Endodermal cell (in vitro differentiated cells): ENCODE results near the gene MFSD12. TPM values are rescaled to one million over a fixed set of nuclear protein-coding genes. Genes with fewer than 3 reads are reported as not detected.

Experiments used
- DNase-seq: peaks from one replicate; pipeline ENCODE4 v3.0.0-alpha.2; 2017
- H3K27ac ChIP-seq: 2 replicates; pipeline ENCODE4 v1.5.1; 2013; ENCODE audit warnings: mild to moderate bottlenecking, low read depth, low read length, moderate library complexity
- H3K27me3 ChIP-seq: 2 replicates; pipeline ENCODE4 v1.6.1; 2013; ENCODE audit warnings: mild to moderate bottlenecking, low read length, moderate library complexity; ENCODE audit not compliant: insufficient read depth, control insufficient read depth, poor library complexity, severe bottlenecking
- H3K36me3 ChIP-seq: 2 replicates; pipeline ENCODE4 v1.7.0; 2013; ENCODE audit warnings: mild to moderate bottlenecking, low read length, moderate library complexity; ENCODE audit not compliant: control insufficient read depth, insufficient read depth
- H3K4me1 ChIP-seq: one replicate; pipeline ENCODE4 v1.7.0; 2013; ENCODE audit warnings: low read length; ENCODE audit not compliant: control insufficient read depth, insufficient read depth
- H3K4me3 ChIP-seq: 2 replicates; pipeline ENCODE4 v1.5.1; 2013; ENCODE audit warnings: mild to moderate bottlenecking, low read length, moderate library complexity
- H3K9ac ChIP-seq: 2 replicates; pipeline ENCODE4 v1.6.1; 2013; ENCODE audit warnings: mild to moderate bottlenecking, low read length, moderate library complexity; ENCODE audit not compliant: poor library complexity, severe bottlenecking; ENCODE audit errors: extremely low read depth
- H3K9me3 ChIP-seq: 2 replicates; pipeline ENCODE4 v1.6.1; 2013; ENCODE audit warnings: mild to moderate bottlenecking, low read length, moderate library complexity; ENCODE audit not compliant: control insufficient read depth
- H3K27ac Mint-ChIP-seq: 2 replicates; pipeline ENCODE4 v1.8.0; 2020; ENCODE audit warnings: mixed read lengths
- H3K27me3 Mint-ChIP-seq: 2 replicates; pipeline ENCODE4 v1.8.0; 2021; ENCODE audit warnings: mild to moderate bottlenecking, mixed read lengths; ENCODE audit not compliant: insufficient read depth
- H3K36me3 Mint-ChIP-seq: 2 replicates; pipeline ENCODE4 v1.8.0; 2020; ENCODE audit warnings: low read depth, mixed read lengths
- H3K4me1 Mint-ChIP-seq: 2 replicates; pipeline ENCODE4 v1.8.0; 2020; ENCODE audit warnings: mixed read lengths
- H3K4me3 Mint-ChIP-seq: 2 replicates; pipeline ENCODE4 v1.8.0; 2020; ENCODE audit warnings: mild to moderate bottlenecking, moderate library complexity, mixed read lengths
- H3K9me3 Mint-ChIP-seq: 2 replicates; pipeline ENCODE4 v1.8.0; 2020; ENCODE audit warnings: mild to moderate bottlenecking, mixed read lengths
- WGBS, 2 experiments: methylation state at CpG; one replicate each; pipeline versions ENCODE4 v1.1.5 to v1.1.7; 2013; ENCODE audit warnings: missing lambda C conversion rate in 2 of 2, mixed read lengths in 1 of 2; ENCODE audit not compliant: insufficient coverage in 1 of 2, insufficient read length in 1 of 2; 5-methylcytosine and 5-hydroxymethylcytosine counted together
- total RNA-seq, 2 donors: library from RNA; stranded (reverse); fragmentation: NEBNext Ultra II Directional in 1 of 2; extraction: Animal tissue kit (Norgen Biotek cat#: 25700) in 1 of 2; gene quantifications; 2 replicates in 1 of 2; 3 replicates in 1 of 2; pipeline ENCODE4 v1.2.1, GENCODE V29; 2021
- TF ChIP-seq, protein P1 (sequence below): fragments of 200-600 bp; sonication (generic); conservative IDR thresholded peaks from 2 replicates; pipeline ENCODE4 v1.5.0; 2021; ENCODE audit warnings: antibody characterized with exemption, mild to moderate bottlenecking

Gene MFSD12
- total RNA-seq, 2 donors from 2014 or later: 48.2 to 62.4 TPM

DNA sequence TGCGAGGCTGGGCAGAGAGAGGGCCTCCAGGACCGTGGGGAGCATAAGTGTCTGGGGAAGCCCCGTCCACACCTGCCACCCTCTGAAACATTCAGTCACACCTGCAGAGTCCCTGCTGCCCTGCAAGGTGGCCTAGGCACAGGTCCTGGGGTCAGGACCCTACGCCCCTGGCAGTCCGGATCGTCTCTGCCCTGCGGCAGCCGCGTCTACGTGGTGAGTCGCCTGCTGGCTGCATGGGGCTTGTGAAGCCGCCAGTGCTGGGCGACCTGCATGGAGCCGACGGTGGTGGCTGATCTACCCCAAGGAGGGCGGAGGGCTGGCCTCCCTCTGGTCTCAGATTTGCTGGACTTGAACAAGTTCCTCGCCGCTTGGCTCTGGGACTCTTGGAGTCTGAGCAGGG, 38.3 kb downstream of the MFSD12 start:
- no peak overlapping the region for H3K9ac ChIP-seq
- Mint-ChIP-seq H3K36me3 (peaks cover 18% of the 10 kb centered on the region), H3K27ac (peak overlapping the region; percentile 58), H3K9me3 (no peaks in the 10 kb centered on the region), H3K4me1 (peaks cover 5% of the 10 kb centered on the region), H3K27me3 (no peaks in the 10 kb centered on the region), H3K4me3 (no peak overlapping the region)
- H3K27me3 ChIP-seq: no peaks in the 10 kb centered on the region
- peaks cover 17% of the 10 kb centered on the region for H3K36me3 ChIP-seq
- WGBS, 2 experiments: 92 to 95% methylated on average over 15 to 18 of the region's 18 CpGs
- no peaks in the 10 kb centered on the region for H3K9me3 ChIP-seq
- DNase-seq: no peak
- no peak overlapping the region for H3K4me3 ChIP-seq
- H3K4me1 ChIP-seq: no peaks in the 10 kb centered on the region
- TF ChIP-seq, protein P1, sequence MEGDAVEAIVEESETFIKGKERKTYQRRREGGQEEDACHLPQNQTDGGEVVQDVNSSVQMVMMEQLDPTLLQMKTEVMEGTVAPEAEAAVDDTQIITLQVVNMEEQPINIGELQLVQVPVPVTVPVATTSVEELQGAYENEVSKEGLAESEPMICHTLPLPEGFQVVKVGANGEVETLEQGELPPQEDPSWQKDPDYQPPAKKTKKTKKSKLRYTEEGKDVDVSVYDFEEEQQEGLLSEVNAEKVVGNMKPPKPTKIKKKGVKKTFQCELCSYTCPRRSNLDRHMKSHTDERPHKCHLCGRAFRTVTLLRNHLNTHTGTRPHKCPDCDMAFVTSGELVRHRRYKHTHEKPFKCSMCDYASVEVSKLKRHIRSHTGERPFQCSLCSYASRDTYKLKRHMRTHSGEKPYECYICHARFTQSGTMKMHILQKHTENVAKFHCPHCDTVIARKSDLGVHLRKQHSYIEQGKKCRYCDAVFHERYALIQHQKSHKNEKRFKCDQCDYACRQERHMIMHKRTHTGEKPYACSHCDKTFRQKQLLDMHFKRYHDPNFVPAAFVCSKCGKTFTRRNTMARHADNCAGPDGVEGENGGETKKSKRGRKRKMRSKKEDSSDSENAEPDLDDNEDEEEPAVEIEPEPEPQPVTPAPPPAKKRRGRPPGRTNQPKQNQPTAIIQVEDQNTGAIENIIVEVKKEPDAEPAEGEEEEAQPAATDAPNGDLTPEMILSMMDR: no peak
- no peak overlapping the region for H3K27ac ChIP-seq

DNA sequence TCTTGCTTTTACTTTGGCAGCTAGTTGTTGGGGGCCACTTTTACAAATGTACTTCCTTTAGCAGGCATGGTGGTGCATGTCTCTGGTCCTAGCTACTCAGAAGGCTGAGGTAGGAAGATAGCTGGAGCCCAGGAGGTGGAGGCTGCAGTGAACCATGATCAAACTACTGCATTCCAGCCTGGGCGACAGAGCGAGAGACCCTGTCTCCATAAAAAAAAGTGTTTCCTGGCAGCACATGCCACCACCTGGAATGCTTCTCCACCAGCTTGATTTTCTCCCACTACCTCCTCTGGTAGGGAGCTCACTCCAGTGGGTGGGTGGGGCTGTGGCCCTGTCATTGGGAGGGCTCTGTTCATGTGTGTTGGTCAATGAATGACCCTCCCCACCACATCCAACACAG, 38.7 kb downstream of the MFSD12 start:
- no peak overlapping the region for H3K4me3 ChIP-seq
- Mint-ChIP-seq H3K4me3 (no peak overlapping the region), H3K27ac (peak overlapping the region; percentile 58)

DNA sequence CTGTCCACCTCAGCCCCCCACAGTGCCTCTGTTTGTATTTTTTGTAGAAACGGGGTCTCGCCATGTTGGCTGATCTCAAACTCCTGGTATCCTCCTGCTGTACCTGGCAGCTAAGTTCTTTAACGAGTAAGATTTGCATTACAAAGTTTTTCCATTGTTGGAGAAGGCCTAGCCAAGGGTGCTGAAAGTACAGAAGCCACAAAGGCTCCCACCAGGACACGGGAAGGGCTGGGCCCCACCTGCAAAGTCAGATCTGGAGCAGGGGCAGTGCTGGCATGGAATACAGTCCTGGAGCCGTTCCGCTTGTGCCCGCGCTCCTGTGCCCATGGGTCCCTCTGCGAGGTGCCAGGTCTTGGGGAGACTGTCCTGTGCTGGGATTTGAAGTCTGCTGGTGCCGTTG, 39.1 kb downstream of the MFSD12 start:
- no peak overlapping the region for H3K27ac ChIP-seq
- H3K4me1 ChIP-seq: no peaks in the 10 kb centered on the region
- Mint-ChIP-seq H3K4me1 (peaks cover 5% of the 10 kb centered on the region), H3K4me3 (no peak overlapping the region), H3K36me3 (peaks cover 14% of the 10 kb centered on the region), H3K27ac (no peak overlapping the region), H3K9me3 (no peaks in the 10 kb centered on the region), H3K27me3 (no peaks in the 10 kb centered on the region)
- peaks cover 19% of the 10 kb centered on the region for H3K36me3 ChIP-seq
- DNase-seq: peak; percentile 62
- WGBS, 2 experiments: 79 to 82% methylated on average over 7 to 10 of the region's 10 CpGs
- TF ChIP-seq, protein P1: no peak
- no peaks in the 10 kb centered on the region for H3K9me3 ChIP-seq
- H3K4me3 ChIP-seq: no peak overlapping the region
- H3K9ac ChIP-seq: no peak overlapping the region
- H3K27me3 ChIP-seq: no peaks in the 10 kb centered on the region

More for the DNA sequence above, 38.7 kb downstream of the MFSD12 start:
- DNase-seq: no peak
- Histone ChIP-seq H3K4me1 (no peaks in the 10 kb centered on the region), H3K9ac (no peak overlapping the region), H3K27me3 (no peaks in the 10 kb centered on the region), H3K27ac (no peak overlapping the region), H3K9me3 (no peaks in the 10 kb centered on the region), H3K36me3 (peaks cover 15% of the 10 kb centered on the region)
- 89 to 100% methylated on average over 2 of the region's 2 CpGs for WGBS, 2 experiments
- Mint-ChIP-seq H3K9me3 (no peaks in the 10 kb centered on the region), H3K27me3 (no peaks in the 10 kb centered on the region), H3K36me3 (peaks cover 14% of the 10 kb centered on the region), H3K4me1 (peaks cover 5% of the 10 kb centered on the region)
- TF ChIP-seq, protein P1: no peak
